SK-N-SH (cell line): ENCODE measurements around the gene NOTCH2. TPM values are rescaled to one million over a fixed set of nuclear protein-coding genes. Genes with fewer than 3 reads are reported as not detected.

ENCODE experiments used
- CTCF ChIA-PET: fragments of 300-600, 350-600 bp; formaldehyde crosslinking; extraction: SDS; loops from one replicate; lab custom pipeline; 2021; lab: Yijun Ruan, JAX
- POLR2A ChIA-PET: fragments of 350-600 bp; sonication (Branson Sonifier 250); formaldehyde crosslinking; extraction: SDS; loops from one replicate; lab custom pipeline; 2020; ENCODE audit warnings: antibody characterized with exemption, inconsistent platforms; lab: Yijun Ruan, JAX
- DNase-seq: peaks from one replicate; pipeline ENCODE4 v3.0.0; 2012
- H2AFZ ChIP-seq: fragments of 200-600 bp; sonication (generic); 2 replicates; pipeline ENCODE4 v1.8.1; 2016; ENCODE audit warnings: antibody characterized with exemption, mild to moderate bottlenecking, low read depth
- H3F3A ChIP-seq: fragments of 200-600 bp; sonication (generic); replicated peaks from 2 replicates; pipeline ENCODE3; 2016; ENCODE audit warnings: antibody characterized with exemption, mild to moderate bottlenecking; ENCODE audit not compliant: insufficient read depth
- H3K27ac ChIP-seq, 2 experiments: fragments of 200-500 bp in 1 of 2; fragments of 200-600 bp in 1 of 2; sonication (Bioruptor generic) in 1 of 2; sonication (generic), shearing (Covaris generic) in 1 of 2; 2 replicates each; pipeline versions ENCODE4 v1.5.1 to v1.6.1; 2014 to 2016; ENCODE audit warnings: low read depth in 2 of 2, inconsistent platforms in 1 of 2, low read length in 1 of 2, mild to moderate bottlenecking in 1 of 2, mixed read lengths in 1 of 2
- H3K27me3 ChIP-seq: fragments of 200-600 bp; sonication (generic), shearing (Covaris generic); 2 replicates; pipeline ENCODE4 v1.6.1; 2016; ENCODE audit warnings: mixed run types; ENCODE audit not compliant: insufficient read depth
- H3K36me3 ChIP-seq, 2 experiments: fragments of 200-500 bp in 1 of 2; fragments of 200-600 bp in 1 of 2; sonication (Bioruptor generic) in 1 of 2; sonication (generic) in 1 of 2; replicated peaks in 1 of 2; 2 replicates each; pipeline versions ENCODE3 to v1.5.1; 2014 to 2016; ENCODE audit warnings: low read length in 1 of 2, mild to moderate bottlenecking in 1 of 2; ENCODE audit not compliant: insufficient read depth in 2 of 2, control insufficient read depth in 1 of 2
- H3K4me1 ChIP-seq, 2 experiments: fragments of 200-500 bp in 1 of 2; fragments of 200-600 bp in 1 of 2; sonication (Bioruptor generic) in 1 of 2; sonication (generic), shearing (Covaris generic) in 1 of 2; 2 replicates each; pipeline versions ENCODE4 v1.5.1 to v1.6.1; 2014 to 2016; ENCODE audit warnings: low read depth in 1 of 2, low read length in 1 of 2, mixed run types in 1 of 2; ENCODE audit not compliant: insufficient read depth in 2 of 2, control insufficient read depth in 1 of 2
- H3K4me2 ChIP-seq: fragments of 200-600 bp; sonication (generic), shearing (Covaris generic); 2 replicates; pipeline ENCODE4 v1.6.1; 2017; ENCODE audit warnings: mixed run types
- H3K4me3 ChIP-seq, 2 experiments: fragments of 200-500 bp in 1 of 2; fragments of 200-600 bp in 1 of 2; sonication (Bioruptor generic) in 1 of 2; sonication (generic), shearing (Covaris generic) in 1 of 2; 2 replicates each; pipeline versions ENCODE4 v1.5.1 to v1.8.1; 2014 to 2016; ENCODE audit warnings: low read depth in 2 of 2, inconsistent platforms in 1 of 2, low read length in 1 of 2, mild to moderate bottlenecking in 1 of 2, mixed read lengths in 1 of 2, moderate library complexity in 1 of 2
- H3K79me2 ChIP-seq: fragments of 200-600 bp; sonication (generic); 2 replicates; pipeline ENCODE4 v1.8.1; 2017; ENCODE audit warnings: mild to moderate bottlenecking; ENCODE audit not compliant: insufficient read depth
- H3K9ac ChIP-seq: fragments of 200-600 bp; sonication (generic); 2 replicates; pipeline ENCODE4 v1.6.1; 2017; ENCODE audit warnings: mixed run types
- H3K9me2 ChIP-seq: fragments of 200-600 bp; sonication (generic); 2 replicates; pipeline ENCODE4 v1.6.1; 2017; ENCODE audit warnings: mixed run types
- H3K9me3 ChIP-seq: fragments of 200-600 bp; sonication (generic); 2 replicates; pipeline ENCODE4 v1.6.1; 2017; ENCODE audit warnings: mixed run types, mild to moderate bottlenecking, moderate library complexity
- H4K20me1 ChIP-seq: fragments of 200-600 bp; sonication (generic); 2 replicates; pipeline ENCODE4 v1.6.1; 2017; ENCODE audit warnings: mild to moderate bottlenecking, mixed run types; ENCODE audit not compliant: insufficient read depth
- CHD2 ChIP-seq: fragments of 150-350 bp; IDR thresholded peaks from 2 replicates; pipeline ENCODE4 v1.6.1; 2018; ENCODE audit warnings: low read length; ENCODE audit not compliant: partially characterized antibody
- ELF1 ChIP-seq: IDR thresholded peaks from 2 replicates; pipeline ENCODE4 v1.4.0; 2012
- EZH2phosphoT487 ChIP-seq: fragments of 200-600 bp; sonication (generic); IDR thresholded peaks from 2 replicates; pipeline ENCODE4 v1.6.1; 2017; ENCODE audit warnings: low read depth, mixed run types, mild to moderate bottlenecking, antibody characterized with exemption, moderate library complexity, borderline replicate concordance
- FOSL2 ChIP-seq: IDR thresholded peaks from 2 replicates; pipeline ENCODE4 v1.4.0; 2012; ENCODE audit warnings: low read depth, mild to moderate bottlenecking, moderate library complexity, borderline replicate concordance
- FOXJ3 ChIP-seq: sonication (generic); formaldehyde crosslinking; IDR thresholded peaks from 2 replicates; pipeline ENCODE4 v1.5.1; 2020; ENCODE audit warnings: mild to moderate bottlenecking, missing genetic modification reagents
- GABPA ChIP-seq: IDR thresholded peaks from 2 replicates; pipeline ENCODE4 v1.4.0; 2012; ENCODE audit warnings: low read depth, mild to moderate bottlenecking
- MEF2A ChIP-seq: IDR thresholded peaks from 2 replicates; pipeline ENCODE4 v1.4.0; 2012; ENCODE audit warnings: low read depth, borderline replicate concordance
- POLR2AphosphoS5 ChIP-seq: IDR thresholded peaks from 2 replicates; pipeline ENCODE4 v1.6.1; 2012; ENCODE audit warnings: low read depth, low read length
- RAD21 ChIP-seq: IDR thresholded peaks from 2 replicates; pipeline ENCODE4 v1.6.1; 2012; ENCODE audit warnings: mild to moderate bottlenecking, low read length
- RXRA ChIP-seq: IDR thresholded peaks from 2 replicates; pipeline ENCODE4 v1.4.0; 2012; ENCODE audit warnings: low read depth, mild to moderate bottlenecking, borderline replicate concordance
- SIN3A ChIP-seq: IDR thresholded peaks from 2 replicates; pipeline ENCODE4 v1.6.1; 2012; ENCODE audit warnings: low read depth, mild to moderate bottlenecking, low read length, moderate library complexity, borderline replicate concordance
- TAF1 ChIP-seq: IDR thresholded peaks from 2 replicates; pipeline ENCODE4 v1.6.1; 2012; ENCODE audit warnings: low read depth, mild to moderate bottlenecking, low read length, moderate library complexity, borderline replicate concordance
- TCF12 ChIP-seq: IDR thresholded peaks from 2 replicates; pipeline ENCODE4 v1.4.0; 2012
- YY1 ChIP-seq: IDR thresholded peaks from 2 replicates; pipeline ENCODE4 v1.4.0; 2012; ENCODE audit warnings: low read depth, mild to moderate bottlenecking
- WGBS: methylation state at CpG from one replicate; pipeline ENCODE4 v1.1.6; 2017; ENCODE audit warnings: low lambda C conversion rate; 5-methylcytosine and 5-hydroxymethylcytosine counted together
- polyA plus RNA-seq, 3 experiments: library from polyadenylated mRNA; depleted of rRNA; stranded (reverse); fragments of >200 nt; gene quantifications; 2 replicates each; pipeline ENCODE4 v1.2.3, GENCODE V29; 2012
- TF ChIP-seq, protein P1 (sequence below): IDR thresholded peaks from 2 replicates; pipeline ENCODE4 v1.6.1; 2012; ENCODE audit warnings: mild to moderate bottlenecking, low read depth, low read length, moderate library complexity
- TF ChIP-seq, protein P2 (sequence below): fragments of 150-350 bp; IDR thresholded peaks from 2 replicates; pipeline ENCODE4 v1.6.1; 2016; ENCODE audit warnings: mild to moderate bottlenecking, low read depth, low read length
- TF ChIP-seq, protein P3 (sequence below): fragments of 150-350 bp; IDR thresholded peaks from 2 replicates; pipeline ENCODE4 v1.6.1; 2017; ENCODE audit warnings: antibody characterized with exemption, low read length, low read depth, borderline replicate concordance
- TF ChIP-seq, protein P4 (sequence below): IDR thresholded peaks from 2 replicates; pipeline ENCODE4 v1.4.0; 2012; ENCODE audit warnings: low read depth, borderline replicate concordance
- TF ChIP-seq, protein P5 (sequence below): IDR thresholded peaks from 2 replicates; pipeline ENCODE4 v1.4.0; 2012; ENCODE audit warnings: low read depth

The NOTCH2 gene
- polyA plus RNA-seq, 1 of the 3 experiments (the other 2 are of a cell fraction) = 23.0 TPM

- 94% methylated on average over 5 of the region's 5 CpGs for WGBS
- H3K79me2 ChIP-seq = no peaks in the 10 kb centered on the region
- no peak for TF ChIP-seq TAF1
- TF ChIP-seq TCF12 = no peak
- TF ChIP-seq, protein P1, sequence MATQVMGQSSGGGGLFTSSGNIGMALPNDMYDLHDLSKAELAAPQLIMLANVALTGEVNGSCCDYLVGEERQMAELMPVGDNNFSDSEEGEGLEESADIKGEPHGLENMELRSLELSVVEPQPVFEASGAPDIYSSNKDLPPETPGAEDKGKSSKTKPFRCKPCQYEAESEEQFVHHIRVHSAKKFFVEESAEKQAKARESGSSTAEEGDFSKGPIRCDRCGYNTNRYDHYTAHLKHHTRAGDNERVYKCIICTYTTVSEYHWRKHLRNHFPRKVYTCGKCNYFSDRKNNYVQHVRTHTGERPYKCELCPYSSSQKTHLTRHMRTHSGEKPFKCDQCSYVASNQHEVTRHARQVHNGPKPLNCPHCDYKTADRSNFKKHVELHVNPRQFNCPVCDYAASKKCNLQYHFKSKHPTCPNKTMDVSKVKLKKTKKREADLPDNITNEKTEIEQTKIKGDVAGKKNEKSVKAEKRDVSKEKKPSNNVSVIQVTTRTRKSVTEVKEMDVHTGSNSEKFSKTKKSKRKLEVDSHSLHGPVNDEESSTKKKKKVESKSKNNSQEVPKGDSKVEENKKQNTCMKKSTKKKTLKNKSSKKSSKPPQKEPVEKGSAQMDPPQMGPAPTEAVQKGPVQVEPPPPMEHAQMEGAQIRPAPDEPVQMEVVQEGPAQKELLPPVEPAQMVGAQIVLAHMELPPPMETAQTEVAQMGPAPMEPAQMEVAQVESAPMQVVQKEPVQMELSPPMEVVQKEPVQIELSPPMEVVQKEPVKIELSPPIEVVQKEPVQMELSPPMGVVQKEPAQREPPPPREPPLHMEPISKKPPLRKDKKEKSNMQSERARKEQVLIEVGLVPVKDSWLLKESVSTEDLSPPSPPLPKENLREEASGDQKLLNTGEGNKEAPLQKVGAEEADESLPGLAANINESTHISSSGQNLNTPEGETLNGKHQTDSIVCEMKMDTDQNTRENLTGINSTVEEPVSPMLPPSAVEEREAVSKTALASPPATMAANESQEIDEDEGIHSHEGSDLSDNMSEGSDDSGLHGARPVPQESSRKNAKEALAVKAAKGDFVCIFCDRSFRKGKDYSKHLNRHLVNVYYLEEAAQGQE = no peak
- TF ChIP-seq, protein P2, sequence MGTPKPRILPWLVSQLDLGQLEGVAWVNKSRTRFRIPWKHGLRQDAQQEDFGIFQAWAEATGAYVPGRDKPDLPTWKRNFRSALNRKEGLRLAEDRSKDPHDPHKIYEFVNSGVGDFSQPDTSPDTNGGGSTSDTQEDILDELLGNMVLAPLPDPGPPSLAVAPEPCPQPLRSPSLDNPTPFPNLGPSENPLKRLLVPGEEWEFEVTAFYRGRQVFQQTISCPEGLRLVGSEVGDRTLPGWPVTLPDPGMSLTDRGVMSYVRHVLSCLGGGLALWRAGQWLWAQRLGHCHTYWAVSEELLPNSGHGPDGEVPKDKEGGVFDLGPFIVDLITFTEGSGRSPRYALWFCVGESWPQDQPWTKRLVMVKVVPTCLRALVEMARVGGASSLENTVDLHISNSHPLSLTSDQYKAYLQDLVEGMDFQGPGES = no peak
- TF ChIP-seq SIN3A = no peak
- no peak for TF ChIP-seq RXRA
- no peak for TF ChIP-seq FOSL2
- TF ChIP-seq GABPA = no peak
- no peak for TF ChIP-seq POLR2AphosphoS5
- no peak for TF ChIP-seq CHD2
- TF ChIP-seq, protein P3, sequence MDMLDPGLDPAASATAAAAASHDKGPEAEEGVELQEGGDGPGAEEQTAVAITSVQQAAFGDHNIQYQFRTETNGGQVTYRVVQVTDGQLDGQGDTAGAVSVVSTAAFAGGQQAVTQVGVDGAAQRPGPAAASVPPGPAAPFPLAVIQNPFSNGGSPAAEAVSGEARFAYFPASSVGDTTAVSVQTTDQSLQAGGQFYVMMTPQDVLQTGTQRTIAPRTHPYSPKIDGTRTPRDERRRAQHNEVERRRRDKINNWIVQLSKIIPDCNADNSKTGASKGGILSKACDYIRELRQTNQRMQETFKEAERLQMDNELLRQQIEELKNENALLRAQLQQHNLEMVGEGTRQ = no peak
- TF ChIP-seq FOXJ3 (CRISPR knock-in tag) = no peak
- TF ChIP-seq ELF1 = no peak
- TF ChIP-seq EZH2phosphoT487 = no peak
- TF ChIP-seq RAD21 = no peak
- TF ChIP-seq, protein P4, sequence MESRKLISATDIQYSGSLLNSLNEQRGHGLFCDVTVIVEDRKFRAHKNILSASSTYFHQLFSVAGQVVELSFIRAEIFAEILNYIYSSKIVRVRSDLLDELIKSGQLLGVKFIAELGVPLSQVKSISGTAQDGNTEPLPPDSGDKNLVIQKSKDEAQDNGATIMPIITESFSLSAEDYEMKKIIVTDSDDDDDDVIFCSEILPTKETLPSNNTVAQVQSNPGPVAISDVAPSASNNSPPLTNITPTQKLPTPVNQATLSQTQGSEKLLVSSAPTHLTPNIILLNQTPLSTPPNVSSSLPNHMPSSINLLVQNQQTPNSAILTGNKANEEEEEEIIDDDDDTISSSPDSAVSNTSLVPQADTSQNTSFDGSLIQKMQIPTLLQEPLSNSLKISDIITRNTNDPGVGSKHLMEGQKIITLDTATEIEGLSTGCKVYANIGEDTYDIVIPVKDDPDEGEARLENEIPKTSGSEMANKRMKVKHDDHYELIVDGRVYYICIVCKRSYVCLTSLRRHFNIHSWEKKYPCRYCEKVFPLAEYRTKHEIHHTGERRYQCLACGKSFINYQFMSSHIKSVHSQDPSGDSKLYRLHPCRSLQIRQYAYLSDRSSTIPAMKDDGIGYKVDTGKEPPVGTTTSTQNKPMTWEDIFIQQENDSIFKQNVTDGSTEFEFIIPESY = no peak
- no peak for TF ChIP-seq YY1
- TF ChIP-seq MEF2A = no peak
- TF ChIP-seq, protein P5, sequence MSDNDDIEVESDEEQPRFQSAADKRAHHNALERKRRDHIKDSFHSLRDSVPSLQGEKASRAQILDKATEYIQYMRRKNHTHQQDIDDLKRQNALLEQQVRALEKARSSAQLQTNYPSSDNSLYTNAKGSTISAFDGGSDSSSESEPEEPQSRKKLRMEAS = no peak
- H3K4me2 ChIP-seq = no peak overlapping the region
- H4K20me1 ChIP-seq = no peaks in the 10 kb centered on the region
- no peak for DNase-seq
- H3K36me3 ChIP-seq = peaks cover 62 to 88% of the 10 kb centered on the region in 2 experiments
- no peak overlapping the region for H3K4me3 ChIP-seq
- no peak overlapping the region for H2AFZ ChIP-seq
- no peaks in the 10 kb centered on the region for H3K9me2 ChIP-seq
- peaks cover 24% of the 10 kb centered on the region for H3F3A ChIP-seq
- ChIA-PET POLR2A (no interaction called here), CTCF (interaction anchor here (0.8 kb wide), 1 partner anchor 15 kb away, joined by 3 read pairs; no protein-coding TSS in a partner anchor)
- no peak overlapping the region for H3K27ac ChIP-seq
- H3K27me3 ChIP-seq = no peaks in the 10 kb centered on the region
- no peaks in the 10 kb centered on the region for H3K9me3 ChIP-seq
- no peak overlapping the region for H3K9ac ChIP-seq
- no peaks in the 10 kb centered on the region for H3K4me1 ChIP-seq
These were observed 117.0 kb downstream of the NOTCH2 start for GRCh38 chr1:119952496-119952895.
